OCI-M2 (cell line): ENCODE measurements around the gene TK2.
A peak's percentile ranks its signal among the peaks of the same experiment; 100 is the strongest.
"Not testable (repeated sequence)": the region's sequence is repeated elsewhere in the genome, so short reads cannot be mapped to it uniquely, and the experiment has no call there.

Source experiments
- DNase-seq: peaks from one replicate; lab custom pipeline; 2025; ENCODE audit not compliant: unreplicated experiment; lab: John Stamatoyannopoulos, UW

TK2 gene

DNA sequence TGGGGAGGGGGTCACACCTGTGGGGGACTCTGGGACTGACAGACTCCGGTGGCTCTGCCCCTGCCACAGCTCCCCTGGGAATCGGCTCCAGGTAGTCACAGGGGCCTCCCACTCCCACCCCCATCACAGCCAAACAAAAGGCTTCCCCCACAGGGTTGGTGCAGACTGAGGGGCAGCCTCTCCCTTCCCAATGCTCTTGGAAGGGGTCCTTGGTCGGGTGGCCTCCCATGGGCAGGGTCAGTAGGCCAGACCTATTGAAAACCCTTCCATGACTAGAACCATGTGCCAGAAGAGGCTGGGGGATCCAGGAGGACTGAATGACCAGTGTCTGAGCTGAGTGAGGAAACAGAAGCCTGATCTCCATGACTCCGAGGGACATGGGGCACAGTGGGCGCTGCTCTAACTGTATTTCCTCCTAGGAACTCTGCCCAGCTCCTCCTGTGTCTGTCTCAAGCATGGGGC lies 28.6 kb downstream of the TK2 start:
- no peak for DNase-seq

DNA sequence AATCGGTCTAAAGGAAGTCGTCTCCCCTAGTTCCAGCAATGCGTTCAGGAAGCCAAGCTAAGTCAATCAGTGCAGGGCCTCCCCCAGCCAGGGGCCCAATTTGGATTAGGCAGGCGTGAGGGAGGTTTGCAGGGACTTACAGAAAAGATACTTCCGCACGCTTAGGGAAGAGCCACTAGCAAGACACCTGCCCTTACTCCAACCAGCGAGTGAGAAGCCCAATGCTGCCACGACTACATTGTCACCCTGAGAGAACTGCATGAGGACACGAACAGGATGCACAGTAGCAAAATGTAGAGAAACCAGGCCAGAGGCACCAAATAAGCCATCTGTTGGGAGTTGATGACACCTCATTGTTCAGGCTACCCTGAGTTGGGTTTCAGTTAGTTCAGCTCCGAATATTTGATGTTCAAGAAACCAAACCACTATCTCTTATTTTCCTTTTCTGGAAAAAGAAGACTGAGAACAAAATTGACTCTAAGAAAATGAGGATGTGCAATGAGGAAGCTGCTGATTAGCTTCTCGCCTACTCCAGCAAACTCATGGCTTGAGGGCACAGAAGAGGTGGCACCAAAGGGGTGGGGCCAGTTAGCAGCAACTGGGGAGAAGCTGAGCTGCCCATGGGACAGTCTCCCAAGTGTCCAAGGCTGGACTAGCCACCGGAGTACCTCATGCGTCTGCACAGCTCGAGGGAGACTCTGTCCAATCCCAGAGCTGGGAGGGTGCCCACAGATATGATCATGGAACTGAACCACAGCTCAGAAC lies 29.3 kb downstream of the TK2 start:
- no peak for DNase-seq

DNA sequence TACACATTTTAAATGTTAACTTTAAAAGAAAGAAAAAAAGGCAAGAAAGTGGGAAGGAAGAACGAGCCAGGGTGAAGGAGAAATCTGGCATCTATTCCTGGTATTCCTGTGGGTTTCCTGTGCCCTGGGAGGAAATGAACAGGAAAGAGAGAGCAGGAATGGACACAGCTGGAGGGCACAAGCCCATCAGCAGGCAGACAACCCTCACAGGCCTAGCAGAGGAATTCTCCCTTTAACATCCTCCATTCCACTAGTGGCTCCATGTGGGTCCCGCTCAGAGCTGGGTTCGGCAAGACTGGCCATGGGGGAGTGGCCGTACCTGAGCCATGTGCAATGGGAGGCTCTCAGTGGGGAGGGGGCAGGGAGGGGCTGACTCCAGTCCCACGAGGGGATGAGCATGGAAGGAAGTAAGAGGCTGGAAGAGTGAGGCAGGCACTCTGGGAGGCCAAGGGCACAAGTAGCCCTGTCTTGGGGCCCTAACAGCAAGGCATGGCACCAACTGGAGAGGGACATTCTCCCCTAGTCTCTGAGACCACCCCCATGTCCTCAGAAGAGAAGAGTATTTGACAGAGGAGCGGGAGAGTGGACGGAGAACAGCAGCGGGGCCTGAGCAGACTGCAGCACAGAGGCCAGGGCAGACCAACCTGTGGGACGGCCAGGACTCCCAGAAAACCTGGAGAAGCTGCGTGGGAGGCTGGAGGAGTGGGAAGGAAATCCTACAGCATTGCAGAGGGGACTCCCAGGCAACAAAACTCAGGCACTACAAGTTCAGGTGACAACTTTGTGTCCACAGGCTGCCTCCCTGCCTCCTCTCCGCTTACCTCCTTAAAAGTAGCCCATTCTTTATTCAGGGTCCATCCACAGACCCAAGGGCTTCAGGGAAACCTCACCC lies 30.2 kb downstream of the TK2 start:
- no peak for DNase-seq

DNA sequence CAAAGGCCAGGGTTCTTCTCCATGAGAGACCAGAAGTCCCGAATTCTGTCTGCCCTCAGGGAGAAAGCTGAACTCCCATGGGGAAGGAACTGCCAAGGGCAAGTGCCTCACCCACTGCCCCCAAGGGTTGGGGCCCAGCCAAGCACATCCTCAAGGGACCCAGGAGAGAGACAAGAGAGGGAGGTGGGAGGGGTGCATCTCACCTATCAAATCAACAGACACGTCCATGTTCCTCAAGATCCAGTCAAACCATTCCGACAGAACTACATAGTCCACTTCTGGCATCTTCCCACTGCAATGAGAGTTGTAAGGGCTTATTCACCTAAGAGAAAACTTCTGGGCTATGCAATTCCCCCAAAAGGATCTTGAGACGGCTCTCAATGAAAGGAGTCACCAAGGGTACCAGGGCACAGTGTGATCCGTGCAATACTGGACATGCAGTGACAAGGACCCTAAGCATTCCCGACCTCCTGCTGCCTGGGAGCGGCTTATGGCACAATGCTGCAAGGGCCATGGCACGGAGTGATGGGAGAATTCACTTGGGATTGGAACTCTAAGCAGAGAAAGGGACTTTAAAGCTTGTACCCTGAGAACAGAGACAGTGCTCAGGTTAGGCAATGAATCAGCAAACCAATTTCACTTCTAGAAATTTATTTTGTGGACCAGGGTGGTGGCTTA lies 32.2 kb downstream of the TK2 start:
- no peak for DNase-seq

DNA sequence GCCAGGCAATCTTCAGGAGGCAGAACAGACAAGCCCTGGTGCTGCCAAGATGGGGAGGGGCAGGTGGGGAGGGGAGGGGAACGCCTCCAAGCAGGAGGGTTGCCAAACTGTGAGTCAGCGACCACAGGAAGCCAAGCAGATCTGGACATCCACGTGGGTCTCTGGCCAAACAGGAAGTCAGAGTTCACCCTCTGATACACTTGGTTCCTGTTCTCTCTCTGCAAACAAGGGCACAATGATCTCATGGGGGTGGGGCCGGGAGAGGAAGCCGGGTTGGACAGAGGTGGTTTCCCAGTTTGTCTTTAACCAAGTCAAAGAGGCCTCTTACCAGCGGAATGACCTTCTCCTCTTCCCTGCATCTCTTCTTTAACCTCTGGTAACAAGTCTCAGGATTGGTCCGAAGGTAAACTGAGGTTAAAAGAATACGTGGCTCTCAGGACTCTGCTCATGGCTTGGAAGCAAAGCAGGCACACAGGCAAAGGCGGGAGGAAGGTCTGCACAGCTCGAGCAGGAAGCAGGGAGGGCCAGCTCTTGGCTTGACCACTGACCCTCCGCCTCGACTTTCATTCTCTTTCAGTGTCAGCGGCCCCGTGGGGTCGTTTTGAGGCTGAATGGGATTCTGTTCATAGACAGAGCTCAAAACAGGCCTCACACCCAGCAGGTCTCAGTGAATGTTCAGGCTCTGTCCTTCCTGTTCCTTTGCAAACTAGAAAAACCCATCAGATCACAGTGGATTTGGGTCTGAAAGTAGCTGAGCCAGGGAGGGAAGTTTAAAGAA lies 32.9 kb downstream of the TK2 start:
- DNase-seq = peak; percentile 29

- DNase-seq = no peak
These were observed 33.5 kb downstream of the TK2 start for GRCh38 chr16:66516509-66516807.

- no peak for DNase-seq
These were observed 34.1 kb downstream of the TK2 start for GRCh38 chr16:66515596-66516508.

DNA sequence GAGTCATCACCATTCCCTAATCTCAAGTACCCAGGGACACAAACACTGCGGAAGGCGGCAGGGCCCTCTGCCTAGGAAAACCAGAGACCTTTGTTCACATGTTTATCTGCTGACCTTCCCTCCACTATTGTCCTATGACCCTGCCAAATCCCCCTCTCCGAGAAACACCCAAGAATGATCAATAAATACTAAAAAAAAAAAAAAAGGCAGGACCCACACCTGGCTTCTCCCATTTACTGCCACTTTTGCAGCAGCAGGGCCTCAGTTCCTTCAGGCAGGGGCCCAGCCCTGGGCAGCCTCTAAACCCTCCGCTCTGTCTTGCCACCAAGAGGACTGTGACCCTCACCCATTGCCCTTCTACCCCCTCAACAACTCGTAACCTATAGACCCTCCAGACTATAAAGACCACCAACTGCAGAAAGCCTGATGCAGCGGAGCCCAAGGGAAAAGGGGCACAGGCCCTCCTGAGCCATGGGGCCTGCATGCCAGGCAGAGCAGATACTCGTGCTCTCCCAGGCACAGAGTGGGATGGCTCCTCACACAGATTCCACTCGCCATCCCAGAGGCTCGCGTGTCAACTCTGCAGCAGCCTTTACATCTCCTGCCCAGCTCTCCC lies 34.8 kb downstream of the TK2 start:
- not testable (repeated sequence) for DNase-seq

DNA sequence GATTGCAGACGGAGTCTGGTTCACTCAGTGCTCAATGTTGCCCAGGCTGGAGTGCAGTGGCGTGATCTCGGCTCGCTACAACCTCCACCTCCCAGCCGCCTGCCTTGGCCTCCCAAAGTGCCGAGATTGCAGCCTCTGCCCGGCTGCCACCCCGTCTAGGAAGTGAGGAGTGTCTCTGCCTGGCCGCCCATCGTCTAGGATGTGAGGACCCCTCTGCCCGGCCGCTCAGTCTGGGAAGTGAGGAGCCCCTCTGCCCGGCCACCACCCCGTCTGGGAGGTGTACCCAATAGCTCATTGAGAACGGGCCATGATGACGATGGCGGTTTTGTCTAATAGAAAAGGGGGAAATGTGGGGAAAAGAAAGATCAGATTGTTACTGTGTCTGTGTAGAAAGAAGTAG lies 35.5 kb downstream of the TK2 start:
- not testable (repeated sequence) for DNase-seq

GRCh38 chr16:66513111-66513723 lies 36.7 kb downstream of the TK2 start:
- DNase-seq = no peak

DNA sequence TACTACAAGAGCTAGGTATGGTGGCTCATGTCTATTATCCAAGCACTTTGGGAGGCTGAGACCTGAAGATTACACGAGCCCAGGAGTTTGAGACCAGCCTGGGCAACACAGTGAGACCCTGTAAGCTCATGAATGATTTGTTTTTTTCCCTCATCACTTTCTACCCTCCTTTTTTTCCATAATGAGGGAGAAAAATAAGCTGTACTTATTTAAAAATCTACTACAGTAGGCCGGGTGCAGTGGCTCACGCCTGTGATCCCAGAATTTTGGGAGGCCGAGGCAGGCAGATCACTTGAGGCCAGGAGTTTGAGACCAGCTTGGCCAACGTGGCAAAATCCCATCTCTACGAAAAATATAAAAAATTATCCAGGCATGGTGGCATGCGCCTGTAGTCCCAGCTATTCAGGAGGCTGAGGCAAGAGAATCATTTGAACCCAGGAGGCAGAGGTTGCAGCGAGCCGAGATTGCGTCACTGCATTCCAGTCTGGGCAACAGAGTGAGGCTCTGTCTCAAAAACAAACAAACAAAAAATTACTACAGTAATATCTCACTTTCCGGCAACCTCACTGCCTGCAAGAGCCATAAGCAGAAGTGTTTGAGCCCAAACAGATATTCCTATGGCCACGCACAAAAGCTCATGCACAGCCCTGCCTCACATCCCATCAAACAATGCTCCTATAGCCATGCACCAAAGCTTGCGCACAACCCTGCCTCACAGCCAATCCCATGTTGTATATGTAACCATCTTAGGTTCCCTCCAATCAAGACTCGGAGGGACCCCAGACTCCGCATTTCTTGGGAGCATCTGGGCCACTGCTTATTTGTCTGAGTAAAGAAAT lies 37.4 kb downstream of the TK2 start:
- DNase-seq = no peak

GRCh38 chr16:66511602-66512271 lies 38.2 kb downstream of the TK2 start:
- no peak for DNase-seq

DNA sequence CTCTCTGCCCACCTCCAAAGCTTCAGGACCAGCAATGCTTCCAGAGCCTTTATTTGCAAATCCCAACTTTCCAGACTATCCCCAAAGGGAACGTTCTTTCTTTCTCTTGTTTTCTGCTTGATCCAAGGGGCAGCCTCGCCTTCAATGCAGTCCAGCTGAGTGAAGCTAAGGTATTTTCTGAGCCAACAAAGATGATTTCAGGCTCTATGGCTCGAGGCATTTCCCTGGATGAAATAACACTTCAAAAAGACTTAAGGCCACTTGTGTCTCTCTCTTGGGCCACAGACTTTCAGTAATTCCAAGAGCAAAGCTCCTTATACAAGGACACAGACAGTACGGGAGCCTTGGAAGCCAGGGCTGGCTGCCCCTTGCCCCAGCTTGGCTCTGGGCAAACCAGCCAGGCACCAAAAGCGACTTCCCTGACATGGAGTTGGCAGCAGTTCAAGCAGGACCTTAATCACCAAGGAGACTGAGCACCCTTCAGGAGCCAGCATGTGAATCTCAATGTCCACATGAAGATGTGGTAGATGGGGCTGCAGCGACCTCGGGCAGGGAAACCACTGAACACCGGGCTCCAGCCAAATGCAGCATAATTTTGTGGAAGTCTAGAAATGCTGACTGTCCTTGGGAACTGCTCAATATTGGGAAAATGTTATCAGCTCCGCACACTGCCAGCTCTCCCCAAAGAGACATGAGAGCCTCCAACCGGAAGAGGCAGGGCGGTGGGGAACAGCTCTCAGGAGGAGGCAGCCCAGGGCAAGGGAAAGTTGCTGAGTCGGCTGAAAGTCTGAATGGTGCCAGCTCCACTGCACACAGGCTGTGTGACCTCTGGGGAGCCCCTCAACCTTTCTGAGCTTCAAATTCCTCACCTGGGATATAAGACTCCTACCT lies 39.0 kb downstream of the TK2 start:
- no peak for DNase-seq

DNA sequence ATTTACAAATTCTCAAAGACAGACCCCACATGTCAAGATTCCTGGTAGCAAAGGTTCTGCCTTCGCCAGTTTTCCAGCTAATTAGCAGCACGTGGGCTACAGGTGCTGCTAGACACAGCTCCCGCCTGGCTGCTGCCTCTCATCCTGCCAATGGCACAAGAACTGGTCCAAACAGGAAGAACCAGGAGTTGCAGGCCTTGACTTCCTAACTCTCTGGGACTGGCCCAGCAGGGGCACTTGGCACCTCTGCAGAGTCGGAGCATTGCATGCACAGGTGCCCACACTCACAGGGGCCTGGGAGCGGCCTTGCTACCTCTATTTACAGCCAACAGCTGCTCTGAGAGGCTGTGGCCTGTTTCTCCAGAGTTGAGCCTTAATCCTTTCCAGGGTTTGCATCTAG lies 39.6 kb downstream of the TK2 start:
- DNase-seq = no peak

GRCh38 chr16:66509576-66509975 lies 40.3 kb downstream of the TK2 start:
- no peak for DNase-seq

GRCh38 chr16:66508914-66509496 lies 40.9 kb downstream of the TK2 start:
- no peak for DNase-seq
